Trophoblast cell (in vitro differentiated cells and primary cell): ENCODE measurements around the gene FGF23.
A peak's percentile ranks its signal among the peaks of the same experiment; 100 is the strongest.

ENCODE experiments used
- DNase-seq, 2 donors: peaks; one replicate each; pipeline ENCODE4 v3.0.0-alpha.2; 2016
- H2AFZ ChIP-seq: 2 replicates; pipeline ENCODE4 v1.6.1; 2013; ENCODE audit warnings: low read length, moderate library complexity, mild to moderate bottlenecking; ENCODE audit not compliant: insufficient read depth, poor library complexity
- H2AK5ac ChIP-seq: 2 replicates; pipeline ENCODE4 v1.6.1; 2013; ENCODE audit warnings: mild to moderate bottlenecking, low read length
- H2BK120ac ChIP-seq: 2 replicates; pipeline ENCODE4 v1.6.1; 2013; ENCODE audit warnings: low read length, mild to moderate bottlenecking, moderate library complexity; ENCODE audit not compliant: insufficient read depth, poor library complexity
- H2BK12ac ChIP-seq: 2 replicates; pipeline ENCODE4 v1.6.1; 2013; ENCODE audit warnings: mild to moderate bottlenecking, low read length, moderate library complexity
- H2BK5ac ChIP-seq: 2 replicates; pipeline ENCODE4 v1.6.1; 2013; ENCODE audit warnings: low read length, low read depth, moderate library complexity, mild to moderate bottlenecking; ENCODE audit not compliant: poor library complexity
- H3K14ac ChIP-seq: 2 replicates; pipeline ENCODE4 v1.6.1; 2013; ENCODE audit warnings: mild to moderate bottlenecking, low read length
- H3K18ac ChIP-seq: 2 replicates; pipeline ENCODE4 v1.6.1; 2013; ENCODE audit warnings: mild to moderate bottlenecking, low read length
- H3K23ac ChIP-seq: 2 replicates; pipeline ENCODE4 v1.6.1; 2013; ENCODE audit warnings: low read length
- H3K27ac ChIP-seq: 2 replicates; pipeline ENCODE4 v1.5.1; 2013; ENCODE audit warnings: low read depth, mild to moderate bottlenecking, inconsistent platforms, low read length, moderate library complexity
- H3K27me3 ChIP-seq: 2 replicates; pipeline ENCODE4 v1.6.1; 2013; ENCODE audit warnings: inconsistent platforms, mild to moderate bottlenecking, low read length, moderate library complexity; ENCODE audit not compliant: insufficient read depth
- H3K36me3 ChIP-seq, 2 experiments: 1 replicate in 1 of 2; 2 replicates in 1 of 2; pipeline ENCODE4 v1.6.1; 2013; ENCODE audit warnings: low read length in 2 of 2, mild to moderate bottlenecking in 2 of 2, moderate library complexity in 1 of 2; ENCODE audit not compliant: insufficient read depth in 2 of 2, control insufficient read depth in 1 of 2
- H3K4ac ChIP-seq: 2 replicates; pipeline ENCODE4 v1.6.1; 2013; ENCODE audit warnings: low read depth, mild to moderate bottlenecking, low read length, moderate library complexity
- H3K4me1 ChIP-seq, 2 experiments: 1 replicate in 1 of 2; 2 replicates in 1 of 2; pipeline ENCODE4 v1.6.1; 2013; ENCODE audit warnings: low read length in 2 of 2, mild to moderate bottlenecking in 2 of 2, moderate library complexity in 1 of 2; ENCODE audit not compliant: insufficient read depth in 2 of 2, control insufficient read depth in 1 of 2
- H3K4me2 ChIP-seq: 2 replicates; pipeline ENCODE4 v1.6.1; 2013; ENCODE audit warnings: inconsistent platforms, mild to moderate bottlenecking, low read length, moderate library complexity
- H3K4me3 ChIP-seq: 2 replicates; pipeline ENCODE4 v1.5.1; 2013; ENCODE audit warnings: mild to moderate bottlenecking, low read depth, low read length, inconsistent platforms
- H3K79me1 ChIP-seq: one replicate; pipeline ENCODE4 v1.6.1; 2013; ENCODE audit warnings: low read length
- H3K79me2 ChIP-seq: 2 replicates; pipeline ENCODE4 v1.6.1; 2013; ENCODE audit warnings: low read length, mild to moderate bottlenecking; ENCODE audit not compliant: control insufficient read depth, insufficient read depth, poor library complexity
- H3K9ac ChIP-seq: 2 replicates; pipeline ENCODE4 v1.6.1; 2013; ENCODE audit warnings: mild to moderate bottlenecking, low read length
- H3K9me3 ChIP-seq: 2 replicates; pipeline ENCODE4 v1.6.1; 2013; ENCODE audit warnings: low read depth, mild to moderate bottlenecking, control low read depth, inconsistent platforms, low read length; ENCODE audit not compliant: insufficient read depth
- H4K12ac ChIP-seq: 2 replicates; pipeline ENCODE4 v1.6.1; 2013; ENCODE audit warnings: low read depth, mild to moderate bottlenecking, low read length, moderate library complexity
- H4K8ac ChIP-seq: 2 replicates; pipeline ENCODE4 v1.6.1; 2013; ENCODE audit warnings: low read depth, mild to moderate bottlenecking, low read length, moderate library complexity
- H4K91ac ChIP-seq: one replicate; pipeline ENCODE4 v1.6.1; 2013; ENCODE audit warnings: low read depth, mild to moderate bottlenecking, low read length, moderate library complexity
- WGBS: extraction: QIAGEN DNeasy Blood & Tissue Kit; methylation state at CpG from one replicate; pipeline ENCODE4 v1.1.7; 2013; ENCODE audit warnings: missing lambda C conversion rate; ENCODE audit not compliant: insufficient read length, insufficient coverage; ENCODE audit errors: extremely low coverage; 5-methylcytosine and 5-hydroxymethylcytosine counted together

Gene FGF23

GRCh38 chr12:4388032-4388431 is 8.5 kb upstream of the FGF23 start:
- H3K4me1 ChIP-seq: no peaks in the 10 kb centered on the region
- H4K8ac ChIP-seq: no peak overlapping the region
- no peak overlapping the region for H3K4me3 ChIP-seq

GRCh38 chr12:4387607-4388006 is 8.1 kb upstream of the FGF23 start:
- Histone ChIP-seq H2AFZ (no peak overlapping the region), H3K27ac (no peak overlapping the region), H3K4me2 (no peak overlapping the region), H3K9ac (no peak overlapping the region), H4K12ac (no peak overlapping the region), H3K23ac (no peak overlapping the region), H3K4me1 (no peaks in the 10 kb centered on the region), H3K79me1 (no peaks in the 10 kb centered on the region), H4K8ac (no peak overlapping the region), H2BK120ac (no peak overlapping the region), H3K18ac (no peak overlapping the region), H3K36me3 (no peaks in the 10 kb centered on the region), H3K9me3 (no peaks in the 10 kb centered on the region), H2BK5ac (no peak overlapping the region), H3K27me3 (no peaks in the 10 kb centered on the region), H3K4ac (no peak overlapping the region), H4K91ac (no peak overlapping the region), H3K14ac (no peak overlapping the region), H3K4me3 (no peak overlapping the region), H3K79me2 (no peaks in the 10 kb centered on the region), H2AK5ac (no peak overlapping the region), H2BK12ac (no peak overlapping the region)
- DNase-seq: no peak
- WGBS: no CpG with 5 or more reads among the region's 5 CpGs

More at GRCh38 chr12:4388032-4388431, 8.5 kb upstream of the FGF23 start:
- Histone ChIP-seq H4K91ac (no peak overlapping the region), H2AFZ (no peak overlapping the region), H3K9me3 (no peaks in the 10 kb centered on the region), H2BK120ac (no peak overlapping the region), H3K79me2 (no peaks in the 10 kb centered on the region), H2AK5ac (no peak overlapping the region), H2BK12ac (no peak overlapping the region), H3K14ac (no peak overlapping the region), H3K9ac (no peak overlapping the region), H3K36me3 (no peaks in the 10 kb centered on the region), H3K79me1 (no peaks in the 10 kb centered on the region), H3K18ac (no peak overlapping the region), H3K23ac (no peak overlapping the region), H3K4me2 (no peak overlapping the region), H2BK5ac (no peak overlapping the region), H3K27me3 (no peaks in the 10 kb centered on the region), H3K4ac (no peak overlapping the region), H3K27ac (no peak overlapping the region), H4K12ac (no peak overlapping the region)
- whole genome bisulfite sequencing: no CpG with 5 or more reads among the region's 1 CpG
- DNase-seq: no peak

GRCh38 chr12:4386801-4387200 is 7.3 kb upstream of the FGF23 start:
- no peaks in the 10 kb centered on the region for H3K79me1 ChIP-seq
- no peak overlapping the region for H4K91ac ChIP-seq
- H3K14ac ChIP-seq: no peak overlapping the region
- H2BK5ac ChIP-seq: no peak overlapping the region
- no peak overlapping the region for H3K9ac ChIP-seq
- no peak overlapping the region for H4K12ac ChIP-seq
- no peak overlapping the region for H2AK5ac ChIP-seq
- H3K36me3 ChIP-seq: no peaks in the 10 kb centered on the region
- no peaks in the 10 kb centered on the region for H3K79me2 ChIP-seq
- WGBS: no CpG with 5 or more reads among the region's 4 CpGs
- no peak overlapping the region for H3K23ac ChIP-seq
- H3K4me1 ChIP-seq: no peaks in the 10 kb centered on the region
- no peak overlapping the region for H2AFZ ChIP-seq
- H3K27me3 ChIP-seq: no peaks in the 10 kb centered on the region
- DNase-seq: no peak
- H3K4me2 ChIP-seq: no peak overlapping the region
- no peak overlapping the region for H3K18ac ChIP-seq
- no peak overlapping the region for H3K27ac ChIP-seq
- H2BK12ac ChIP-seq: no peak overlapping the region
- H2BK120ac ChIP-seq: no peak overlapping the region
- H3K4me3 ChIP-seq: no peak overlapping the region
- H4K8ac ChIP-seq: no peak overlapping the region
- H3K9me3 ChIP-seq: no peaks in the 10 kb centered on the region
- H3K4ac ChIP-seq: no peak overlapping the region

GRCh38 chr12:4383304-4383865 is 3.9 kb upstream of the FGF23 start:
- Histone ChIP-seq H3K36me3 (no peaks in the 10 kb centered on the region), H3K4me3 (no peak overlapping the region), H3K4ac (no peak overlapping the region), H3K4me1 (peaks cover 0 to 3% of the 10 kb centered on the region in 2 experiments), H2AFZ (no peak overlapping the region), H4K12ac (no peak overlapping the region), H4K8ac (no peak overlapping the region), H3K79me1 (no peaks in the 10 kb centered on the region), H3K27ac (no peak overlapping the region), H3K9me3 (no peaks in the 10 kb centered on the region), H2BK5ac (no peak overlapping the region), H2AK5ac (no peak overlapping the region), H3K4me2 (no peak overlapping the region), H3K79me2 (no peaks in the 10 kb centered on the region), H3K9ac (no peak overlapping the region), H3K18ac (no peak overlapping the region), H4K91ac (no peak overlapping the region), H3K27me3 (no peaks in the 10 kb centered on the region), H2BK120ac (no peak overlapping the region), H2BK12ac (no peak overlapping the region), H3K14ac (no peak overlapping the region), H3K23ac (no peak overlapping the region)
- WGBS: no CpG with 5 or more reads among the region's 8 CpGs
- peak in 1 of 2 donors; percentile 7 for DNase-seq
